Activated CD8-positive, alpha-beta T cell treated with anti-CD3 and anti-CD28 coated beads for 36 hours (primary cell): ENCODE measurements around the gene PARD3. TPM values are rescaled to one million over a fixed set of nuclear protein-coding genes. Genes with fewer than 3 reads are reported as not detected.

Experiments
- ATAC-seq: fragments of 200-7000 bp; cut with Tn5 transposase; one replicate; pipeline ENCODE4 v1.10.0; 2021; ENCODE audit warnings: mild to moderate bottlenecking, moderate library complexity
- CTCF ChIA-PET: fragments of 350-600 bp; sonication (Branson Sonifier 250); formaldehyde crosslinking; loops from one replicate; lab custom pipeline; 2021; ENCODE audit warnings: antibody characterized with exemption; lab: Charles Lee
- POLR2A ChIA-PET: fragments of 350-600 bp; sonication (Branson Sonifier 250); formaldehyde crosslinking; loops from one replicate; lab custom pipeline; 2021; ENCODE audit warnings: antibody characterized with exemption; lab: Charles Lee
- DNase-seq: peaks from one replicate; pipeline ENCODE4 v3.0.0-alpha.2; 2020
- H3K27ac Mint-ChIP-seq: one replicate; pipeline ENCODE4 v1.8.0; 2021; ENCODE audit warnings: mild to moderate bottlenecking, mixed read lengths
- H3K27me3 Mint-ChIP-seq: one replicate; pipeline ENCODE4 v1.8.0; 2021; ENCODE audit warnings: mixed read lengths
- H3K36me3 Mint-ChIP-seq: one replicate; pipeline ENCODE4 v1.8.0; 2021; ENCODE audit warnings: low read depth, mixed read lengths
- H3K4me1 Mint-ChIP-seq: one replicate; pipeline ENCODE4 v1.8.0; 2021; ENCODE audit warnings: low read depth, mixed read lengths
- H3K4me3 Mint-ChIP-seq: one replicate; pipeline ENCODE4 v1.8.0; 2021; ENCODE audit warnings: mild to moderate bottlenecking, moderate library complexity, mixed read lengths
- H3K9me3 Mint-ChIP-seq: one replicate; pipeline ENCODE4 v1.8.0; 2021; ENCODE audit warnings: mixed read lengths
- CTCF ChIP-seq: fragments of 200-600 bp; IDR thresholded peaks from one replicate; pipeline ENCODE4 v1.8.0; 2022; ENCODE audit warnings: antibody characterized with exemption, mild to moderate bottlenecking
- intact Hi-C: fragments of 100-400 bp; cut with micrococcal nuclease; formaldehyde crosslinking; loops from one replicate; pipeline ENCODE4 v1.10.0; 2022
- total RNA-seq, 2 experiments: library from RNA; stranded (reverse); gene quantifications; one replicate each; pipeline ENCODE4 v1.2.3, GENCODE V29; 2021

Gene PARD3
- total RNA-seq, 2 experiments from 2014 or later = 1.6 to 2.0 TPM

- H3K9me3 Mint-ChIP-seq = no peaks in the 10 kb centered on the region
- CTCF ChIA-PET = no interaction called here
- POLR2A ChIA-PET = interaction anchor here (0.7 kb wide), 1 partner anchor 25 kb away, joined by 3 read pairs; no protein-coding TSS in a partner anchor
- ATAC-seq = no peak
- no peak overlapping the region for H3K4me3 Mint-ChIP-seq
- intact Hi-C loops = no loop called here
- no peak overlapping the region for H3K27ac Mint-ChIP-seq
- H3K4me1 Mint-ChIP-seq = peaks cover 3% of the 10 kb centered on the region
- H3K36me3 Mint-ChIP-seq = no peaks in the 10 kb centered on the region
- TF ChIP-seq CTCF = no peak
- DNase-seq = no peak
- no peaks in the 10 kb centered on the region for H3K27me3 Mint-ChIP-seq
Observed at GRCh38 chr10:34706147-34706546, 108.9 kb downstream of the PARD3 start.

DNA sequence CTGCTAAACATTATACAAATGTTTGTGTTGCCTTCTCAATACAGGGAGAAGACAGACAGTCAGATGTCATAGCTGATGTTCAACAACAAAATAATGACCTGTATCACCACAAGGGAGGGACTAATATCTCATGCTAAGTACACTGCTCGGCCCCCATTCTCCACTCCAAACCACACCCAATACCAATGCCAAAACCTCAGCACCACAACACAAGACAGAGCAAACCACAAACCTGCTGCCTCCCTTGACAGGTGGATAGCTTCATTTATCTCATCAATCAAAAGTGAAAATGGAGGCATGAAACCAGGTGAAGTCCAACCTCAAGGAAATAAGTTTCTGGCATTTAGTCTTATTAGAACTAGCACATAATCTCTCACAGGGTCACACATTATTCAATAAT lies 109.5 kb downstream of the PARD3 start:
- POLR2A ChIA-PET = interaction anchor here (0.6 kb wide), 1 partner anchor 1727 kb away, joined by 3 read pairs; no protein-coding TSS in a partner anchor
- ATAC-seq = no peak
- Mint-ChIP-seq H3K27ac (no peak overlapping the region), H3K4me3 (no peak overlapping the region), H3K27me3 (no peaks in the 10 kb centered on the region), H3K9me3 (no peaks in the 10 kb centered on the region), H3K4me1 (peaks cover 3% of the 10 kb centered on the region), H3K36me3 (no peaks in the 10 kb centered on the region)
- DNase-seq = no peak
- intact Hi-C loops = no loop called here
- TF ChIP-seq CTCF = no peak
- CTCF ChIA-PET = no interaction called here

- ATAC-seq = no peak
- TF ChIP-seq CTCF = no peak
- no peaks in the 10 kb centered on the region for H3K9me3 Mint-ChIP-seq
- H3K4me3 Mint-ChIP-seq = no peak overlapping the region
- no peak for DNase-seq
- intact Hi-C loops = no loop called here
- peaks cover 3% of the 10 kb centered on the region for H3K4me1 Mint-ChIP-seq
- POLR2A ChIA-PET = interaction anchor here (0.6 kb wide), 1 partner anchor 1726 kb away, joined by 3 read pairs; no protein-coding TSS in a partner anchor
- H3K36me3 Mint-ChIP-seq = no peaks in the 10 kb centered on the region
- no peak overlapping the region for H3K27ac Mint-ChIP-seq
- H3K27me3 Mint-ChIP-seq = no peaks in the 10 kb centered on the region
- CTCF ChIA-PET = no interaction called here
Observed at GRCh38 chr10:34704526-34705184, 110.4 kb downstream of the PARD3 start.

- Mint-ChIP-seq H3K4me1 (peaks cover 3% of the 10 kb centered on the region), H3K4me3 (no peak overlapping the region), H3K27me3 (no peaks in the 10 kb centered on the region), H3K36me3 (no peaks in the 10 kb centered on the region), H3K27ac (no peak overlapping the region), H3K9me3 (no peaks in the 10 kb centered on the region)
- CTCF ChIA-PET = no interaction called here
- TF ChIP-seq CTCF = no peak
- POLR2A ChIA-PET = interaction anchor here (0.5 kb wide), 1 partner anchor 1016 kb away, joined by 3 read pairs; no protein-coding TSS in a partner anchor
- ATAC-seq = no peak
- no peak for DNase-seq
- intact Hi-C loops = no loop called here
Observed at GRCh38 chr10:34702982-34703381, 112.1 kb downstream of the PARD3 start.
